Effector memory CD8-positive, alpha-beta T cell (primary cell): Measurements from ENCODE around the gene FBXO39.
"Not testable (repeated sequence)": the region's sequence is repeated elsewhere in the genome, so short reads cannot be mapped to it uniquely, and the experiment has no call there.

Source experiments
- ATAC-seq: fragments of 150-1000 bp; cut with Tn5 transposase; replicated peaks from 2 replicates; pipeline ENCODE4 v1.10.0; 2021; ENCODE audit warnings: mild to moderate bottlenecking, moderate library complexity
- DNase-seq, 3 experiments: peaks; one replicate each; pipeline ENCODE4 v3.0.0; 2021
- H3K27ac Mint-ChIP-seq, 2 donors: one replicate each; pipeline ENCODE4 v1.8.0; 2022; ENCODE audit warnings: mild to moderate bottlenecking in 2 of 2, mixed read lengths in 2 of 2, moderate library complexity in 2 of 2
- H3K27me3 Mint-ChIP-seq, 2 donors: one replicate each; pipeline ENCODE4 v1.8.0; 2022; ENCODE audit warnings: mixed read lengths in 2 of 2
- H3K36me3 Mint-ChIP-seq: one replicate; pipeline ENCODE4 v1.8.0; 2022; ENCODE audit warnings: mild to moderate bottlenecking, moderate library complexity, mixed read lengths; ENCODE audit not compliant: insufficient read depth
- H3K4me1 Mint-ChIP-seq, 2 donors: one replicate each; pipeline ENCODE4 v1.8.0; 2022; ENCODE audit warnings: low read depth in 2 of 2, mixed read lengths in 2 of 2
- H3K4me3 Mint-ChIP-seq, 2 donors: one replicate each; pipeline ENCODE4 v1.8.0; 2022; ENCODE audit warnings: mild to moderate bottlenecking in 2 of 2, mixed read lengths in 2 of 2, moderate library complexity in 2 of 2
- H3K9me3 Mint-ChIP-seq, 2 donors: one replicate each; pipeline ENCODE4 v1.8.0; 2022; ENCODE audit warnings: mixed read lengths in 2 of 2

FBXO39 gene

GRCh38 chr17:6797718-6798351, 21.8 kb downstream of the FBXO39 start:
- H3K9me3 Mint-ChIP-seq, result no peaks in the 10 kb centered on the region
- ATAC-seq (no peak), DNase-seq (no peak)
- peaks cover 3 to 49% of the 10 kb centered on the region in 2 donors for H3K27me3 Mint-ChIP-seq
- H3K4me3 Mint-ChIP-seq, result no peak overlapping the region
- H3K4me1 Mint-ChIP-seq, result peaks cover 4 to 5% of the 10 kb centered on the region in 2 donors
- no peaks in the 10 kb centered on the region for H3K36me3 Mint-ChIP-seq
- H3K27ac Mint-ChIP-seq, result no peak overlapping the region

- Mint-ChIP-seq H3K27me3 (peaks cover 0 to 42% of the 10 kb centered on the region in 2 donors), H3K27ac (no peak overlapping the region)
Measured at GRCh38 chr17:6799738-6800137, 23.7 kb downstream of the FBXO39 start.

GRCh38 chr17:6800422-6801027, 24.5 kb downstream of the FBXO39 start:
- ATAC-seq (no peak), DNase-seq (no peak)
- Mint-ChIP-seq H3K36me3 (no peaks in the 10 kb centered on the region), H3K4me1 (peaks cover 4 to 5% of the 10 kb centered on the region in 2 donors), H3K27ac (no peak overlapping the region), H3K9me3 (no peaks in the 10 kb centered on the region), H3K4me3 (no peak overlapping the region), H3K27me3 (peaks cover 8 to 45% of the 10 kb centered on the region in 2 donors)

More at GRCh38 chr17:6799738-6800137, 23.7 kb downstream of the FBXO39 start:
- Mint-ChIP-seq H3K4me3 (no peak overlapping the region), H3K4me1 (peaks cover 4 to 5% of the 10 kb centered on the region in 2 donors), H3K9me3 (no peaks in the 10 kb centered on the region), H3K36me3 (no peaks in the 10 kb centered on the region)
- no peak for ATAC-seq
- DNase-seq, result no peak

- Mint-ChIP-seq H3K36me3 (no peaks in the 10 kb centered on the region), H3K27me3 (peaks cover 50 to 82% of the 10 kb centered on the region in 2 donors), H3K4me1 (no peaks in the 10 kb centered on the region), H3K9me3 (no peaks in the 10 kb centered on the region), H3K4me3 (no peak overlapping the region), H3K27ac (no peak overlapping the region)
- ATAC-seq (no peak), DNase-seq (no peak)
Measured at GRCh38 chr17:6811510-6811909, 35.5 kb downstream of the FBXO39 start.

GRCh38 chr17:6812295-6812694, 36.3 kb downstream of the FBXO39 start:
- no peaks in the 10 kb centered on the region for H3K4me1 Mint-ChIP-seq
- H3K36me3 Mint-ChIP-seq, result no peaks in the 10 kb centered on the region
- no peak overlapping the region for H3K4me3 Mint-ChIP-seq
- no peak for DNase-seq
- no peak for ATAC-seq
- H3K9me3 Mint-ChIP-seq, result no peaks in the 10 kb centered on the region
- H3K27me3 Mint-ChIP-seq, result peaks cover 50 to 84% of the 10 kb centered on the region in 2 donors
- H3K27ac Mint-ChIP-seq, result no peak overlapping the region

GRCh38 chr17:6815775-6816174, 39.8 kb downstream of the FBXO39 start:
- H3K4me3 Mint-ChIP-seq, result no peak overlapping the region
- H3K36me3 Mint-ChIP-seq, result no peaks in the 10 kb centered on the region
- no peaks in the 10 kb centered on the region for H3K9me3 Mint-ChIP-seq
- DNase-seq (no peak), ATAC-seq (no peak)
- H3K4me1 Mint-ChIP-seq, result no peaks in the 10 kb centered on the region
- peaks cover 44 to 76% of the 10 kb centered on the region in 2 donors for H3K27me3 Mint-ChIP-seq
- no peak overlapping the region for H3K27ac Mint-ChIP-seq

- not testable (repeated sequence) for H3K27ac Mint-ChIP-seq, DNase-seq, H3K4me3 Mint-ChIP-seq, H3K4me1 Mint-ChIP-seq, H3K9me3 Mint-ChIP-seq, H3K36me3 Mint-ChIP-seq, ATAC-seq
- peaks cover 40 to 70% of the 10 kb centered on the region in 2 donors for H3K27me3 Mint-ChIP-seq
Measured at GRCh38 chr17:6816368-6816767, 40.4 kb downstream of the FBXO39 start.

GRCh38 chr17:6818938-6819337, 42.9 kb downstream of the FBXO39 start:
- ATAC-seq (no peak), DNase-seq (no peak)
- Mint-ChIP-seq H3K27ac (no peak overlapping the region), H3K4me3 (no peak overlapping the region), H3K9me3 (no peaks in the 10 kb centered on the region), H3K36me3 (no peaks in the 10 kb centered on the region), H3K4me1 (no peaks in the 10 kb centered on the region), H3K27me3 (peaks cover 23 to 50% of the 10 kb centered on the region in 2 donors)

GRCh38 chr17:6823011-6823442, 47.0 kb downstream of the FBXO39 start:
- H3K4me1 Mint-ChIP-seq, result no peaks in the 10 kb centered on the region
- H3K36me3 Mint-ChIP-seq, result no peaks in the 10 kb centered on the region
- H3K27ac Mint-ChIP-seq, result no peak overlapping the region
- no peak overlapping the region for H3K4me3 Mint-ChIP-seq
- ATAC-seq (no peak), DNase-seq (no peak)
- H3K9me3 Mint-ChIP-seq, result no peaks in the 10 kb centered on the region
- peaks cover 29 to 30% of the 10 kb centered on the region in 2 donors for H3K27me3 Mint-ChIP-seq

- no peak overlapping the region for H3K4me3 Mint-ChIP-seq
- peaks cover 51 to 62% of the 10 kb centered on the region in 2 donors for H3K27me3 Mint-ChIP-seq
Measured at GRCh38 chr17:6830383-6830986, 54.5 kb downstream of the FBXO39 start.

GRCh38 chr17:6831661-6832263, 55.7 kb downstream of the FBXO39 start, which contains the start of gene TEKT1:
Gene TEKT1 (minus strand): TSS chr17:6831729. CDS start chr17:6830376, 1,353 bp downstream.
- peak within 1 kb of the TSS; percentile 59 to 65 for H3K4me3 Mint-ChIP-seq
- H3K4me1 Mint-ChIP-seq, result peaks cover 5 to 14% of the 10 kb centered on the region in 2 donors
- no peaks in the 10 kb centered on the region for H3K9me3 Mint-ChIP-seq
- peak within 1 kb of the TSS; percentile 80 to 81 for H3K27ac Mint-ChIP-seq
- H3K36me3 Mint-ChIP-seq, result no peaks in the 10 kb centered on the region
- peak; percentile 67 to 70 (median 67) for DNase-seq
- ATAC-seq, result peak; percentile 91
- peaks cover 64 to 73% of the 10 kb centered on the region in 2 donors for H3K27me3 Mint-ChIP-seq

More at GRCh38 chr17:6830383-6830986, 54.5 kb downstream of the FBXO39 start:
- Mint-ChIP-seq H3K9me3 (no peaks in the 10 kb centered on the region), H3K36me3 (no peaks in the 10 kb centered on the region), H3K27ac (peak overlapping the region in 1 of 2 donors; percentile 80), H3K4me1 (peaks cover 5 to 14% of the 10 kb centered on the region in 2 donors)
- DNase-seq, result no peak
- ATAC-seq, result no peak
